Measurements from ENCODE around the gene PTPRR.
"Not testable (repeated sequence)": the region's sequence is repeated elsewhere in the genome, so short reads cannot be mapped to it uniquely, and the experiment has no call there.

The PTPRR gene

GRCh38 chr12:70838127-70838526, 82.4 kb downstream of the PTPRR start:
- DNase-seq: no peak

- no peak for DNase-seq
Measured at GRCh38 chr12:70837026-70837425, 83.5 kb downstream of the PTPRR start.

- DNase-seq: no peak
Measured at GRCh38 chr12:70835948-70836347, 84.6 kb downstream of the PTPRR start.

- DNase-seq: no peak
Measured at GRCh38 chr12:70831543-70831942, 89.0 kb downstream of the PTPRR start.

GRCh38 chr12:70830221-70831061, 90.1 kb downstream of the PTPRR start:
- DNase-seq: no peak

GRCh38 chr12:70829070-70829469, 91.5 kb downstream of the PTPRR start:
- DNase-seq: no peak

- DNase-seq: no peak
Measured at GRCh38 chr12:70828351-70828750, 92.2 kb downstream of the PTPRR start.

- DNase-seq: no peak
Measured at GRCh38 chr12:70826156-70826555, 94.4 kb downstream of the PTPRR start.

GRCh38 chr12:70824511-70824910, 96.0 kb downstream of the PTPRR start:
- DNase-seq: no peak

GRCh38 chr12:70823182-70823976, 97.2 kb downstream of the PTPRR start:
- no peak for DNase-seq

- no peak for DNase-seq
Measured at GRCh38 chr12:70822412-70822811, 98.1 kb downstream of the PTPRR start.

GRCh38 chr12:70815971-70816391, 104.6 kb downstream of the PTPRR start:
- no peak for DNase-seq

- DNase-seq: no peak
Measured at GRCh38 chr12:70815056-70815455, 105.5 kb downstream of the PTPRR start.

GRCh38 chr12:70813559-70813958, 107.0 kb downstream of the PTPRR start:
- no peak for DNase-seq

GRCh38 chr12:70812136-70812535, 108.4 kb downstream of the PTPRR start:
- no peak for DNase-seq

GRCh38 chr12:70809887-70810286, 110.7 kb downstream of the PTPRR start:
- no peak for DNase-seq

GRCh38 chr12:70807993-70808392, 112.5 kb downstream of the PTPRR start:
- DNase-seq: not testable (repeated sequence)

- no peak for DNase-seq
Measured at GRCh38 chr12:70806827-70807226, 113.7 kb downstream of the PTPRR start.

- no peak for DNase-seq
Measured at GRCh38 chr12:70806043-70806442, 114.5 kb downstream of the PTPRR start.

- DNase-seq: no peak
Measured at GRCh38 chr12:70798016-70798783, 122.3 kb downstream of the PTPRR start.

GRCh38 chr12:70796989-70797388, 123.5 kb downstream of the PTPRR start:
- DNase-seq: no peak

- DNase-seq: no peak
Measured at GRCh38 chr12:70795608-70796007, 124.9 kb downstream of the PTPRR start.

- no peak for DNase-seq
Measured at GRCh38 chr12:70794131-70794530, 126.4 kb downstream of the PTPRR start.
